Endothelial cell of umbilical vein (primary cell): ENCODE data around the gene RBM45. TPM values are rescaled to one million over a fixed set of nuclear protein-coding genes. Genes with fewer than 3 reads are reported as not detected.

Experiments
- BruUV-seq: library from RNA; stranded (reverse); fragments of 400-500 nt; replicated peaks from 2 replicates; lab custom pipeline; 2021; lab: Mats Ljungman, UMichigan
- CTCF ChIA-PET: fragments of 300-600, 350-600 bp; sonication (Branson Sonifier 250); formaldehyde crosslinking; loops from one replicate; lab custom pipeline; 2021; ENCODE audit warnings: antibody characterized with exemption, inconsistent platforms; lab: Charles Lee
- POLR2A ChIA-PET: fragments of 300-600, 350-600 bp; sonication (Branson Sonifier 250); formaldehyde crosslinking; loops from one replicate; lab custom pipeline; 2021; ENCODE audit warnings: antibody characterized with exemption, inconsistent platforms; lab: Charles Lee
- DNase-seq: peaks from one replicate; pipeline ENCODE4 v3.0.0-alpha.2; 2011; ENCODE audit warnings: low read depth, low spot score
- FAIRE-seq: peaks from 2 replicates; lab custom pipeline; 2011; peaks lifted over from hg19 to GRCh38; lab: Jason Lieb, UNC
- H2AFZ ChIP-seq: 2 replicates; pipeline ENCODE4 v1.6.0; 2012; ENCODE audit warnings: low read depth, low read length, control low read depth, inconsistent platforms
- H3K27ac ChIP-seq: 2 replicates; pipeline ENCODE4 v1.5.1; 2011; ENCODE audit warnings: low read depth, mild to moderate bottlenecking, control low read depth, low read length, moderate library complexity; ENCODE audit not compliant: insufficient read depth
- H3K27me3 ChIP-seq, 2 experiments: 2 replicates each; pipeline versions ENCODE4 v1.6.0 to v1.6.1; 2011; ENCODE audit warnings: low read length in 2 of 2, mixed read lengths in 1 of 2; ENCODE audit not compliant: control insufficient read depth in 2 of 2, insufficient read depth in 2 of 2
- H3K36me3 ChIP-seq, 2 experiments: 2 replicates in 1 of 2; 3 replicates in 1 of 2; pipeline ENCODE4 v1.5.1; 2011; ENCODE audit warnings: low read length in 2 of 2, mild to moderate bottlenecking in 1 of 2, moderate library complexity in 1 of 2; ENCODE audit not compliant: control insufficient read depth in 2 of 2, insufficient read depth in 2 of 2; ENCODE audit errors: extremely low read depth in 1 of 2
- H3K4me1 ChIP-seq: 3 replicates; pipeline ENCODE4 v1.5.1; 2011; ENCODE audit warnings: mild to moderate bottlenecking, low read length; ENCODE audit not compliant: control insufficient read depth, insufficient read depth; ENCODE audit errors: extremely low read depth
- H3K4me2 ChIP-seq: 2 replicates; pipeline ENCODE4 v1.6.1; 2011; ENCODE audit warnings: low read length, control low read depth, mixed read lengths; ENCODE audit not compliant: insufficient read depth
- H3K4me3 ChIP-seq, 3 experiments: fragments of 200-600 bp in 1 of 3; sonication (generic), shearing (Covaris generic) in 1 of 3; replicated peaks in 1 of 3; 2 replicates each; pipeline ENCODE4 v1.5.1; 2011 to 2016; ENCODE audit warnings: control low read depth in 3 of 3, low read length in 3 of 3, mild to moderate bottlenecking in 2 of 3, inconsistent platforms in 1 of 3, low read depth in 1 of 3, moderate library complexity in 1 of 3; ENCODE audit not compliant: insufficient read depth in 1 of 3
- H3K79me2 ChIP-seq: 2 replicates; pipeline ENCODE4 v1.6.0; 2012; ENCODE audit warnings: low read length, inconsistent platforms; ENCODE audit not compliant: control insufficient read depth, insufficient read depth
- H3K9ac ChIP-seq: replicated peaks from 2 replicates; pipeline ENCODE3; 2011; ENCODE audit warnings: low read length, control low read depth; ENCODE audit not compliant: insufficient read depth; ENCODE audit errors: extremely low read depth
- H3K9me1 ChIP-seq: replicated peaks from 3 replicates; pipeline ENCODE4 v1.6.0; 2011; ENCODE audit warnings: mild to moderate bottlenecking, low read length; ENCODE audit not compliant: control insufficient read depth, insufficient read depth; ENCODE audit errors: extremely low read depth
- H3K9me3 ChIP-seq: replicated peaks from 2 replicates; pipeline ENCODE4 v1.5.1; 2012; ENCODE audit warnings: low read length, inconsistent platforms; ENCODE audit not compliant: control insufficient read depth, insufficient read depth
- H4K20me1 ChIP-seq: replicated peaks from 2 replicates; pipeline ENCODE3; 2011; ENCODE audit warnings: mild to moderate bottlenecking, low read length; ENCODE audit not compliant: control insufficient read depth, insufficient read depth; ENCODE audit errors: extremely low read depth
- CTCF ChIP-seq, 2 donors: IDR thresholded peaks; 1 replicate in 1 of 2; 2 replicates in 1 of 2; pipeline ENCODE4 v1.5.1; 2011; ENCODE audit warnings: low read length in 2 of 2, mild to moderate bottlenecking in 2 of 2, moderate library complexity in 2 of 2, control low read depth in 1 of 2, inconsistent platforms in 1 of 2, low read depth in 1 of 2; ENCODE audit not compliant: insufficient read depth in 1 of 2; ENCODE audit errors: extremely low read depth in 1 of 2
- EZH2 ChIP-seq: IDR thresholded peaks from 2 replicates; pipeline ENCODE4 v1.6.1; 2012; ENCODE audit warnings: borderline replicate concordance, low read depth, mild to moderate bottlenecking, moderate library complexity, low read length, inconsistent platforms; ENCODE audit not compliant: severe bottlenecking
- FOS ChIP-seq: IDR thresholded peaks from 2 replicates; pipeline ENCODE4 v1.6.1; 2011; ENCODE audit warnings: mild to moderate bottlenecking, low read length, moderate library complexity, borderline replicate concordance; ENCODE audit not compliant: insufficient read depth
- JUN ChIP-seq: IDR thresholded peaks from 2 replicates; pipeline ENCODE4 v1.6.1; 2011; ENCODE audit warnings: borderline replicate concordance, low read depth; ENCODE audit not compliant: insufficient read length, insufficient read depth
- MYC ChIP-seq: IDR thresholded peaks from one replicate; pipeline ENCODE4 v1.6.1; 2011; ENCODE audit warnings: mild to moderate bottlenecking, low read depth, low read length
- POLR2A ChIP-seq: IDR thresholded peaks from 2 replicates; pipeline ENCODE4 v1.6.1; 2012; ENCODE audit warnings: low read depth, mild to moderate bottlenecking, control low read depth, low read length
- POLR2AphosphoS5 ChIP-seq: IDR thresholded peaks from 2 replicates; pipeline ENCODE4 v1.6.1; 2012; ENCODE audit warnings: low read depth, mild to moderate bottlenecking, control low read depth, low read length, moderate library complexity; ENCODE audit not compliant: insufficient read depth
- dilution Hi-C: fragments of 300-500 bp; cut with MboI; formaldehyde crosslinking; loops from one replicate; pipeline ENCODE4 v1.15.0; 2019; ENCODE audit warnings: low sequenced_read_pairs; ENCODE audit not compliant: extremely low pct_ligation_motif_present
- intact Hi-C: fragments of 100-400 bp; cut with micrococcal nuclease; formaldehyde crosslinking; loops from one replicate; pipeline ENCODE4 v1.10.0; 2022
- polyA plus RNA-seq, 4 experiments: library from polyadenylated mRNA; depleted of rRNA in 3 of 4; stranded (reverse) in 3 of 4; unstranded in 1 of 4; fragments of >200 nt; gene quantifications; 2 replicates each; pipeline versions ENCODE4 v1.2.1 to v1.2.3, GENCODE V29; 2011 to 2012; ENCODE audit warnings: missing spikeins in 1 of 4
- total RNA-seq: library from RNA; stranded (reverse); gene quantifications from 2 replicates; pipeline ENCODE4 v1.2.3, GENCODE V29; 2021
- TF ChIP-seq, protein P1 (sequence below): IDR thresholded peaks from 2 replicates; pipeline ENCODE4 v1.6.1; 2011; ENCODE audit not compliant: insufficient read depth, insufficient read length

Gene RBM45
- total and polyA plus RNA-seq, 2 donors (not counting 3 experiments of a cell fraction or from before 2014, with no cell fraction given): 6.8 to 12.4 TPM

DNA sequence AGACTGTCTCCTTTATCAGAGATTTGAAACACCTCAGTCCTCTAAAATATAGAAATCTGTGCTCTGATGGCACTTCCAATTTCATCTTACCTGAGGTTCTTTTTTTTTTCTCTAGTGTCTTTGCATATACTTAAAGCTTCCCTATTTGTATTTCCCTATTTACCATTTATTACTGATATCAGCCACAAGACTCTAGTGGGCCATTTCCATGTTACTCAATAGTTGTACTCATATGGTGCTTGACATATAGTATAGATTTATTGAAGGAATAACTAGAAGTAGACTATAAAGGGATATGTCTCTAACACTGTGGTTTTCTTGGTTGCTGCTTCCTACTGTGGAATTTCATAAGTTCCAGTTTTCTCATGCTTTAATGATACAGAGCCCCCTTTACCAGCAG is 3.0 kb downstream of the RBM45 start:
- H3K36me3 ChIP-seq: no peaks in the 10 kb centered on the region
- H3K79me2 ChIP-seq: peaks cover 3% of the 10 kb centered on the region
- dilution Hi-C loops (no loop called here), intact Hi-C loops (no loop called here)
- peaks cover 6% of the 10 kb centered on the region for H3K4me1 ChIP-seq
- no peaks in the 10 kb centered on the region for H3K9me1 ChIP-seq
- no peaks in the 10 kb centered on the region for H4K20me1 ChIP-seq
- CTCF ChIA-PET: interaction anchor here (1.1 to 2.0 kb wide), 2 partner anchors 17 to 300 kb away, joined by 4 to 7 read pairs; no protein-coding TSS in a partner anchor
- H3K9ac ChIP-seq: no peak overlapping the region
- no peak overlapping the region for H2AFZ ChIP-seq
- BruUV-seq: no TSS peak
- no peaks in the 10 kb centered on the region for H3K27me3 ChIP-seq
- H3K27ac ChIP-seq: no peak overlapping the region
- FAIRE-seq (no peak), DNase-seq (no peak)
- no peak overlapping the region for H3K4me2 ChIP-seq
- H3K4me3 ChIP-seq: no peak overlapping the region
- H3K9me3 ChIP-seq: no peaks in the 10 kb centered on the region
- TF ChIP-seq, protein P1, sequence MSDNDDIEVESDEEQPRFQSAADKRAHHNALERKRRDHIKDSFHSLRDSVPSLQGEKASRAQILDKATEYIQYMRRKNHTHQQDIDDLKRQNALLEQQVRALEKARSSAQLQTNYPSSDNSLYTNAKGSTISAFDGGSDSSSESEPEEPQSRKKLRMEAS: no peak
- TF ChIP-seq CTCF (IDR thresholded peaks at IDR 0.05; ENCODE audit: extremely low read depth in 1 of 2, insufficient read depth in 1 of 2, low read depth in 1 of 2, low read length in 2 of 2): no peak
- POLR2A ChIA-PET: no interaction called here

GRCh38 chr2:178117725-178118124 is 5.5 kb downstream of the RBM45 start:
- POLR2A ChIA-PET: no interaction called here

More at GRCh38 chr2:178117725-178118124, 5.5 kb downstream of the RBM45 start:
- Histone ChIP-seq H3K27me3 (no peaks in the 10 kb centered on the region), H3K9me3 (no peaks in the 10 kb centered on the region), H3K4me2 (no peak overlapping the region), H3K4me1 (peaks cover 6% of the 10 kb centered on the region), H3K36me3 (peaks cover 2% of the 10 kb centered on the region in 2 experiments), H3K79me2 (peaks cover 1% of the 10 kb centered on the region), H3K27ac (no peak overlapping the region), H3K9ac (no peak overlapping the region), H3K9me1 (no peaks in the 10 kb centered on the region), H3K4me3 (no peak overlapping the region), H2AFZ (no peak overlapping the region), H4K20me1 (no peaks in the 10 kb centered on the region)
- intact Hi-C loops: no loop called here
- CTCF ChIA-PET: interaction anchor here (1.0 to 3.4 kb wide), 5 partner anchors 13 to 302 kb away, joined by 3 to 18 read pairs (median 6); no protein-coding TSS in a partner anchor
- no TSS peak for BruUV-seq
- no peak for TF ChIP-seq POLR2AphosphoS5
- no peak for TF ChIP-seq MYC
- TF ChIP-seq, protein P1: no peak
- TF ChIP-seq POLR2A: no peak
- no peak for TF ChIP-seq JUN
- no peak for TF ChIP-seq FOS
- no peak for TF ChIP-seq EZH2
- DNase-seq (no peak), FAIRE-seq (no peak)
- dilution Hi-C loops: no loop called here
